ENCODE data around the gene AFAP1.

Gene AFAP1

GRCh38 chr4:7902101-7902553, 37.5 kb downstream of the AFAP1 start:
- no peaks in the 10 kb centered on the region for H3K27me3 Mint-ChIP-seq
- no peak overlapping the region for H3K4me3 Mint-ChIP-seq
- no peak overlapping the region for H3K27ac Mint-ChIP-seq
- H3K4me1 Mint-ChIP-seq (ENCODE audit: low read depth), result peaks cover 52% of the 10 kb centered on the region
- H3K9me3 Mint-ChIP-seq (ENCODE audit: low read depth), result no peaks in the 10 kb centered on the region
- H3K36me3 Mint-ChIP-seq, result peaks cover 7% of the 10 kb centered on the region

- H3K36me3 Mint-ChIP-seq, result peaks cover 7% of the 10 kb centered on the region
- H3K27me3 Mint-ChIP-seq, result no peaks in the 10 kb centered on the region
- H3K27ac Mint-ChIP-seq, result no peak overlapping the region
- peaks cover 50% of the 10 kb centered on the region for H3K4me1 Mint-ChIP-seq (ENCODE audit: low read depth)
- H3K4me3 Mint-ChIP-seq, result no peak overlapping the region
- no peaks in the 10 kb centered on the region for H3K9me3 Mint-ChIP-seq (ENCODE audit: low read depth)
Observed at GRCh38 chr4:7901311-7901885, 38.3 kb downstream of the AFAP1 start.

- H3K36me3 Mint-ChIP-seq, result peaks cover 7% of the 10 kb centered on the region
- no peak overlapping the region for H3K4me3 Mint-ChIP-seq
- H3K9me3 Mint-ChIP-seq (ENCODE audit: low read depth), result no peaks in the 10 kb centered on the region
- H3K4me1 Mint-ChIP-seq (ENCODE audit: low read depth), result peaks cover 47% of the 10 kb centered on the region
- no peaks in the 10 kb centered on the region for H3K27me3 Mint-ChIP-seq
- H3K27ac Mint-ChIP-seq, result no peak overlapping the region
Observed at GRCh38 chr4:7900334-7900909, 39.2 kb downstream of the AFAP1 start.

GRCh38 chr4:7899184-7899869, 40.3 kb downstream of the AFAP1 start:
- peaks cover 5% of the 10 kb centered on the region for H3K36me3 Mint-ChIP-seq
- H3K4me1 Mint-ChIP-seq (ENCODE audit: low read depth), result peaks cover 40% of the 10 kb centered on the region
- no peaks in the 10 kb centered on the region for H3K27me3 Mint-ChIP-seq
- no peak overlapping the region for H3K4me3 Mint-ChIP-seq
- no peak overlapping the region for H3K27ac Mint-ChIP-seq
- H3K9me3 Mint-ChIP-seq (ENCODE audit: low read depth), result no peaks in the 10 kb centered on the region

GRCh38 chr4:7898385-7898784, 41.3 kb downstream of the AFAP1 start:
- no peaks in the 10 kb centered on the region for H3K9me3 Mint-ChIP-seq (ENCODE audit: low read depth)
- H3K4me3 Mint-ChIP-seq, result no peak overlapping the region
- H3K27me3 Mint-ChIP-seq, result no peaks in the 10 kb centered on the region
- peaks cover 35% of the 10 kb centered on the region for H3K4me1 Mint-ChIP-seq (ENCODE audit: low read depth)
- H3K36me3 Mint-ChIP-seq, result peaks cover 4% of the 10 kb centered on the region
- H3K27ac Mint-ChIP-seq, result no peak overlapping the region

- Mint-ChIP-seq H3K9me3 (ENCODE audit: low read depth) (no peaks in the 10 kb centered on the region), H3K4me1 (ENCODE audit: low read depth) (peaks cover 32% of the 10 kb centered on the region), H3K4me3 (no peak overlapping the region), H3K27ac (no peak overlapping the region), H3K27me3 (no peaks in the 10 kb centered on the region), H3K36me3 (peaks cover 2% of the 10 kb centered on the region)
Observed at GRCh38 chr4:7897811-7898210, 41.9 kb downstream of the AFAP1 start.

GRCh38 chr4:7894677-7895181, 44.9 kb downstream of the AFAP1 start:
- Mint-ChIP-seq H3K27ac (no peak overlapping the region), H3K4me1 (ENCODE audit: low read depth) (peaks cover 21% of the 10 kb centered on the region), H3K9me3 (ENCODE audit: low read depth) (no peaks in the 10 kb centered on the region), H3K4me3 (no peak overlapping the region), H3K27me3 (no peaks in the 10 kb centered on the region), H3K36me3 (peaks cover 2% of the 10 kb centered on the region)

GRCh38 chr4:7894098-7894676, 45.5 kb downstream of the AFAP1 start:
- H3K4me3 Mint-ChIP-seq, result no peak overlapping the region

GRCh38 chr4:7893539-7893938, 46.1 kb downstream of the AFAP1 start:
- Mint-ChIP-seq H3K27ac (no peak overlapping the region), H3K9me3 (ENCODE audit: low read depth) (no peaks in the 10 kb centered on the region), H3K4me1 (ENCODE audit: low read depth) (peaks cover 19% of the 10 kb centered on the region), H3K4me3 (no peak overlapping the region), H3K27me3 (no peaks in the 10 kb centered on the region), H3K36me3 (peaks cover 2% of the 10 kb centered on the region)

More at GRCh38 chr4:7894098-7894676, 45.5 kb downstream of the AFAP1 start:
- H3K4me1 Mint-ChIP-seq (ENCODE audit: low read depth), result peaks cover 19% of the 10 kb centered on the region
- peaks cover 2% of the 10 kb centered on the region for H3K36me3 Mint-ChIP-seq
- H3K9me3 Mint-ChIP-seq (ENCODE audit: low read depth), result no peaks in the 10 kb centered on the region
- no peaks in the 10 kb centered on the region for H3K27me3 Mint-ChIP-seq
- H3K27ac Mint-ChIP-seq, result no peak overlapping the region

GRCh38 chr4:7892212-7893019, 47.2 kb downstream of the AFAP1 start:
- Mint-ChIP-seq H3K27ac (no peak overlapping the region), H3K9me3 (ENCODE audit: low read depth) (peaks cover 4% of the 10 kb centered on the region), H3K4me1 (ENCODE audit: low read depth) (peaks cover 17% of the 10 kb centered on the region), H3K4me3 (no peak overlapping the region), H3K36me3 (peaks cover 5% of the 10 kb centered on the region), H3K27me3 (no peaks in the 10 kb centered on the region)

GRCh38 chr4:7890635-7891393, 48.8 kb downstream of the AFAP1 start:
- Mint-ChIP-seq H3K27ac (no peak overlapping the region), H3K36me3 (peaks cover 5% of the 10 kb centered on the region), H3K4me3 (no peak overlapping the region), H3K9me3 (ENCODE audit: low read depth) (peaks cover 4% of the 10 kb centered on the region), H3K27me3 (no peaks in the 10 kb centered on the region), H3K4me1 (ENCODE audit: low read depth) (peaks cover 22% of the 10 kb centered on the region)

GRCh38 chr4:7887436-7887835, 52.2 kb downstream of the AFAP1 start:
- no peak overlapping the region for H3K4me3 Mint-ChIP-seq
- H3K36me3 Mint-ChIP-seq, result peaks cover 5% of the 10 kb centered on the region
- H3K9me3 Mint-ChIP-seq (ENCODE audit: low read depth), result peaks cover 4% of the 10 kb centered on the region
- no peak overlapping the region for H3K27ac Mint-ChIP-seq
- peaks cover 32% of the 10 kb centered on the region for H3K4me1 Mint-ChIP-seq (ENCODE audit: low read depth)
- H3K27me3 Mint-ChIP-seq, result no peaks in the 10 kb centered on the region

GRCh38 chr4:7886007-7886973, 53.4 kb downstream of the AFAP1 start:
- Mint-ChIP-seq H3K4me3 (no peak overlapping the region), H3K27ac (no peak overlapping the region), H3K9me3 (ENCODE audit: low read depth) (peaks cover 4% of the 10 kb centered on the region), H3K36me3 (peaks cover 7% of the 10 kb centered on the region), H3K4me1 (ENCODE audit: low read depth) (peaks cover 32% of the 10 kb centered on the region), H3K27me3 (no peaks in the 10 kb centered on the region)

Measured in activated naive CD8-positive, alpha-beta T cell (primary cell).